DND-41 (cell line): Measurements from ENCODE around the gene UGT1A5.
"Not testable (repeated sequence)": the region's sequence is repeated elsewhere in the genome, so short reads cannot be mapped to it uniquely, and the experiment has no call there.

Experiments used
- ATAC-seq: fragments of 200-7000 bp; cut with Tn5 transposase; 3 replicates; pipeline ENCODE4 v1.9.1; 2021; ENCODE audit warnings: low read depth; ENCODE audit not compliant: insufficient read depth
- DNase-seq: peaks from one replicate; pipeline ENCODE4 v3.0.0-alpha.2; 2020
- H2AFZ ChIP-seq: 2 replicates; pipeline ENCODE4 v1.6.0; 2012; ENCODE audit warnings: low read depth, low read length
- H3K27ac ChIP-seq: 2 replicates; pipeline ENCODE4 v1.5.1; 2012; ENCODE audit warnings: low read length, inconsistent platforms
- H3K27me3 ChIP-seq: fragments of 200-600 bp; sonication (generic); 2 replicates; pipeline ENCODE4 v1.6.0; 2012; ENCODE audit warnings: low read length, mild to moderate bottlenecking, inconsistent platforms; ENCODE audit not compliant: insufficient read depth, poor library complexity
- H3K36me3 ChIP-seq: 2 replicates; pipeline ENCODE4 v1.5.1; 2012; ENCODE audit warnings: low read length, inconsistent platforms; ENCODE audit not compliant: insufficient read depth
- H3K4me1 ChIP-seq: 2 replicates; pipeline ENCODE4 v1.5.1; 2012; ENCODE audit warnings: mild to moderate bottlenecking, low read length; ENCODE audit not compliant: insufficient read depth
- H3K4me2 ChIP-seq: 2 replicates; pipeline ENCODE4 v1.6.0; 2012; ENCODE audit warnings: mild to moderate bottlenecking, moderate library complexity, low read length, inconsistent platforms; ENCODE audit not compliant: insufficient read depth
- H3K4me3 ChIP-seq, 2 experiments: fragments of 200-600 bp in 1 of 2; shearing (Covaris generic) in 1 of 2; 2 replicates each; pipeline ENCODE4 v1.5.1; 2012 to 2016; ENCODE audit warnings: inconsistent platforms in 2 of 2, low read length in 2 of 2, mild to moderate bottlenecking in 2 of 2, low read depth in 1 of 2, moderate library complexity in 1 of 2
- H3K79me2 ChIP-seq: 2 replicates; pipeline ENCODE4 v1.6.0; 2012; ENCODE audit warnings: low read length, inconsistent platforms; ENCODE audit not compliant: insufficient read depth
- H3K9ac ChIP-seq: 2 replicates; pipeline ENCODE4 v1.6.0; 2012; ENCODE audit warnings: low read depth, mild to moderate bottlenecking, inconsistent platforms, low read length, moderate library complexity
- H3K9me3 ChIP-seq: 2 replicates; pipeline ENCODE4 v1.5.1; 2012; ENCODE audit warnings: low read length, moderate library complexity, mild to moderate bottlenecking, inconsistent platforms; ENCODE audit not compliant: insufficient read depth, severe bottlenecking
- H4K20me1 ChIP-seq: 2 replicates; pipeline ENCODE4 v1.6.0; 2012; ENCODE audit warnings: low read length; ENCODE audit not compliant: insufficient read depth
- EZH2 ChIP-seq: IDR thresholded peaks from 3 replicates; pipeline ENCODE4 v1.6.1; 2012; ENCODE audit warnings: borderline replicate concordance, low read depth, mild to moderate bottlenecking, moderate library complexity, low read length, inconsistent platforms; ENCODE audit not compliant: severe bottlenecking
- TF ChIP-seq, protein P1 (sequence below): IDR thresholded peaks from 2 replicates; pipeline ENCODE4 v1.5.1; 2012; ENCODE audit warnings: borderline replicate concordance, low read length, moderate library complexity, mild to moderate bottlenecking; ENCODE audit not compliant: poor library complexity, severe bottlenecking; ENCODE audit errors: extremely low read depth

Gene UGT1A5

DNA sequence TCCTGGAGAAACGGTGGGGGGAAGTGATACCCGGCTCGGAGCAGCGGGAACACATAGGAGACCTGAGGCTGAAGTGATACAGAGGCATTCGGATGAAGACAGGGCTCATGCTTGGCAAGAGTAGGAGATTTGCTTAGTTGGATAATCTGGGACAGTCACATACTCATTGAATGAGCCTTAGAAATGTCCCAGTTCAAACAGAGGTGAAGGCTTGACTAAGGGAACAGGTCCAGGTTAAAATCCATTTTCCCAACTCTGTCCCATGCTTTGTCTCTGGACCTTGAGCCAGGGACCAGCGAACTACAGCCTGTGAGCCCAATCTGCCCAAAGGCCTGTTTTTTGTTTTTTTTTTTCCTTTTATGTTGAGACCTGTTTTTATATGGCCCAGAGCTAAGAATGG lies 18.7 kb upstream of the UGT1A5 start:
- TF ChIP-seq EZH2, result no peak
- TF ChIP-seq, protein P1, sequence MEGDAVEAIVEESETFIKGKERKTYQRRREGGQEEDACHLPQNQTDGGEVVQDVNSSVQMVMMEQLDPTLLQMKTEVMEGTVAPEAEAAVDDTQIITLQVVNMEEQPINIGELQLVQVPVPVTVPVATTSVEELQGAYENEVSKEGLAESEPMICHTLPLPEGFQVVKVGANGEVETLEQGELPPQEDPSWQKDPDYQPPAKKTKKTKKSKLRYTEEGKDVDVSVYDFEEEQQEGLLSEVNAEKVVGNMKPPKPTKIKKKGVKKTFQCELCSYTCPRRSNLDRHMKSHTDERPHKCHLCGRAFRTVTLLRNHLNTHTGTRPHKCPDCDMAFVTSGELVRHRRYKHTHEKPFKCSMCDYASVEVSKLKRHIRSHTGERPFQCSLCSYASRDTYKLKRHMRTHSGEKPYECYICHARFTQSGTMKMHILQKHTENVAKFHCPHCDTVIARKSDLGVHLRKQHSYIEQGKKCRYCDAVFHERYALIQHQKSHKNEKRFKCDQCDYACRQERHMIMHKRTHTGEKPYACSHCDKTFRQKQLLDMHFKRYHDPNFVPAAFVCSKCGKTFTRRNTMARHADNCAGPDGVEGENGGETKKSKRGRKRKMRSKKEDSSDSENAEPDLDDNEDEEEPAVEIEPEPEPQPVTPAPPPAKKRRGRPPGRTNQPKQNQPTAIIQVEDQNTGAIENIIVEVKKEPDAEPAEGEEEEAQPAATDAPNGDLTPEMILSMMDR, result no peak
- Histone ChIP-seq H3K4me1 (no peaks in the 10 kb centered on the region), H3K4me2 (no peak overlapping the region), H3K27me3 (peaks cover 26% of the 10 kb centered on the region), H3K36me3 (no peaks in the 10 kb centered on the region), H3K79me2 (no peaks in the 10 kb centered on the region), H3K4me3 (no peak overlapping the region), H4K20me1 (no peaks in the 10 kb centered on the region), H3K9me3 (no peaks in the 10 kb centered on the region), H2AFZ (no peak overlapping the region), H3K9ac (no peak overlapping the region), H3K27ac (no peak overlapping the region)
- ATAC-seq (no peak), DNase-seq (no peak)

DNA sequence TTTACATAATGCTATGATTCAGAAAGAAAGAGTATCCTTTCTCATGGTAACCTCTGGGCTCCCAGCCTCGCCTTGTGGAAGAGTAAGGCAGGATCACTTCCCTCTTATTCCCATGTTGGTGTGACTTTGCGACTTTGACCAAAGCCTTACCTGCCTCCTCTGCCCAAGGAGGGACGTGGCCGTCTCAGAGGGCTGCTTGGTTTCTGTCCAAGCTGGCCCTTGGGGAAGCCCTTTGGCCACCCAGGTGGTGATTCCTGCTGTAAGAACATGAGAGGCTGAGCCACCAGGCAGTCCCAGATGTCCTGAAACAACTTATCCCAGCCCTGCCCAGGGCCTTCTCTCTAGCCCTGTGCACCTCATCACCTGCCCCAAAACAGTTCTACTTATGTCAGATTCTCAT lies 14.0 kb upstream of the UGT1A5 start:
- Histone ChIP-seq H3K36me3 (no peaks in the 10 kb centered on the region), H3K4me1 (no peaks in the 10 kb centered on the region), H3K4me2 (no peak overlapping the region), H3K9me3 (no peaks in the 10 kb centered on the region), H3K9ac (no peak overlapping the region), H3K79me2 (no peaks in the 10 kb centered on the region), H3K27ac (no peak overlapping the region), H3K27me3 (peaks cover 15% of the 10 kb centered on the region), H2AFZ (no peak overlapping the region), H3K4me3 (no peak overlapping the region), H4K20me1 (no peaks in the 10 kb centered on the region)
- no peak for DNase-seq
- TF ChIP-seq EZH2, result no peak
- TF ChIP-seq, protein P1, result no peak
- ATAC-seq, result no peak

DNA sequence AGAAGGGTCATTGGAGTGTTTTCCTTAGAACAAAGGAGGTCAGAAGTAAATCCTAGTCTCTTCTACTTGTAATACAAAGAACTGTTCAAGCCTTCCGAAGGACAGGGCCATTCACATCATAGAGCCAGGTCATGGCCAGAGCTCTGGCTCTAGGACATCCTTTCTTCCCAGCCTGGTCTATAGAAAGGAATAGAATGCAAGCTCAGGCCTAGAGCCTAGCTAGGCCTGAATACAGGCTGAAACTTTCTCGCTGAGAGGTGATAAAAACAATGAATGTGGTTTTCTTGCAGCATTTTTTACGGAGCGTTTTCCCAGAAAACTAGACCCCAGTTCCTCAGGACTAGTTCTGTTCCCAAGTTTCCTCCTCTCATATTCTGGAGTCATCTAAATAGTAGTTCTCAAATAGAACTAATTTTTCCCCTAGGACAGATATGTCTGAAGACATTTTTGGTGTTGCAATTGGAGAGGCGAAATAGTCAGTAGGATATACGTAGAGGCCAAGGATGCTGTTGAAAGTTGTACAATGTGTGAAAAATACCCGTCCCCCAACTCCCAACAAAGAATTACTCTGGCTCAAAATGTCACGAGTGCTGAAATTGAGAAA lies 13.2 kb upstream of the UGT1A5 start:
- no peak overlapping the region for H3K27ac ChIP-seq
- H3K9me3 ChIP-seq, result no peaks in the 10 kb centered on the region
- no peaks in the 10 kb centered on the region for H3K4me1 ChIP-seq
- H3K4me2 ChIP-seq, result no peak overlapping the region
- H3K27me3 ChIP-seq, result peaks cover 11% of the 10 kb centered on the region
- TF ChIP-seq, protein P1, result no peak
- TF ChIP-seq EZH2, result no peak
- no peaks in the 10 kb centered on the region for H4K20me1 ChIP-seq
- H2AFZ ChIP-seq, result no peak overlapping the region
- H3K9ac ChIP-seq, result no peak overlapping the region
- ATAC-seq, result no peak
- no peaks in the 10 kb centered on the region for H3K36me3 ChIP-seq
- H3K79me2 ChIP-seq, result no peaks in the 10 kb centered on the region
- DNase-seq, result no peak
- no peak overlapping the region for H3K4me3 ChIP-seq

DNA sequence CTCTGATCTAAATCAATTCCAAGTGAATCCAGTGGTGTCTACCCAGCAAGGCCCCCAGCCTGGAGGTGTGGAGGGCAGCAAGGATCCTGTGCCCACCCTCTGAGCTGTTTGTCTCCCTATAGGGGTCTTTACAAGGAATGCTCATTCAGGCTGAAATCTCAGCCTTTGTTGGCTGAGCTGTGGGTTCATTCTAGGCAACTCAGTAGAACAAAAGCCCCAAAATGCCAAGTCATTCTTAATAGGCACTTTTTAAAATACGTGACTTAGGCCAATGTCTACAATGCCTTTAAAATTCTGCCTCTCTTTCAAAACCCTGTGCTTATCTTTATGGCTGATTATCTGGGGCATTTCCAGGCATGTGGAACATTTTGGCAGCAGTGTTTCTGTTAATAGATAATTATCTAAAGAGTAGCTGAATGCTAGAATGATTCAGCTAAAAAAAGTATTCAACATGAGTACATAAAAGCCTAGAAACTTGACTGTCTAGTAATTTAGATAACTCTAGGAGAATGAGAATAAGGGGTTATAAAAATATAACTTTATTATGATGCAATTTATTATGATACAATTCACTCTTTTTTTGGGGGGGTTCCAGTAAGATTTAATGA lies 12.6 kb upstream of the UGT1A5 start:
- H3K9ac ChIP-seq, result no peak overlapping the region
- no peaks in the 10 kb centered on the region for H3K36me3 ChIP-seq
- H3K4me3 ChIP-seq, result no peak overlapping the region

DNA sequence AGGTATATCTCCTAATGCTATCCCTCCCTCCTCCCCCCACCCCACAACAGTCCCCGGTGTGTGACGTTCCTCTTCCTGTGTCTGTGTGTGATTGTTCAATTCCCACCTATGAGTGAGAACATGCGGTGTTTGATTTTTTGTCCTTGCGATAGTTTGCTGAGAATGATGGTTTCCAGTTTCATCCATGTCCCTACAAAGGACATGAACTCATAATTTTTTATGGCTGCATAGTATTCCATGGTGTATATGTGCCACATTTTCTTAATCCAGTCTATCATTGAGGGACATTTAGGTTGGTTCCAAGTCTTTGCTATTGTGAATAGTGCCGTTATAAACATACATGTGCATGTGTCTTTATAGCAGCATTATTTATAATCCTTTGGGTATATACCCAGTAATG lies 11.9 kb upstream of the UGT1A5 start:
- H3K79me2 ChIP-seq, H3K27ac ChIP-seq, H3K4me2 ChIP-seq, DNase-seq, ATAC-seq, H3K27me3 ChIP-seq, H3K4me3 ChIP-seq, H2AFZ ChIP-seq, H3K9me3 ChIP-seq, H3K4me1 ChIP-seq, H4K20me1 ChIP-seq, H3K36me3 ChIP-seq, H3K9ac ChIP-seq: not testable (repeated sequence)

More for the DNA sequence above, 12.6 kb upstream of the UGT1A5 start:
- H3K4me1 ChIP-seq, result no peaks in the 10 kb centered on the region
- TF ChIP-seq, protein P1, result no peak
- no peak for TF ChIP-seq EZH2
- no peaks in the 10 kb centered on the region for H3K79me2 ChIP-seq
- H3K9me3 ChIP-seq, result no peaks in the 10 kb centered on the region
- peaks cover 11% of the 10 kb centered on the region for H3K27me3 ChIP-seq
- DNase-seq, result no peak
- no peak overlapping the region for H2AFZ ChIP-seq
- H3K27ac ChIP-seq, result no peak overlapping the region
- no peak overlapping the region for H3K4me2 ChIP-seq
- no peak for ATAC-seq
- no peaks in the 10 kb centered on the region for H4K20me1 ChIP-seq
